ENCODE data around the gene TBXA2R.

GRCh38 chr19:3589949-3590348, 16.7 kb downstream of the TBXA2R start:
- no peak for TF ChIP-seq RAD21 (IDR thresholded peaks at IDR 0.05 in 1 of 2, conservative IDR thresholded peaks at IDR 0.05 in 1 of 2; ENCODE audit: low read depth in 2 of 2, low read length in 2 of 2)
- no peak for TF ChIP-seq CTCF (IDR thresholded peaks at IDR 0.05; ENCODE audit: control extremely low read depth in 1 of 3, insufficient read depth in 1 of 3, low read depth in 1 of 3, low read length in 3 of 3)
- TF ChIP-seq RFX5 (IDR thresholded peaks at IDR 0.05; ENCODE audit: borderline replicate concordance, low read depth, low read length): no peak
- TF ChIP-seq POLR2AphosphoS5 (IDR thresholded peaks at IDR 0.05; ENCODE audit: low read depth, low read length): no peak
